HG03060 (cell line): ENCODE data around the gene HS2ST1.
A peak's percentile ranks its signal among the peaks of the same experiment; 100 is the strongest.
"Not testable (repeated sequence)": the region's sequence is repeated elsewhere in the genome, so short reads cannot be mapped to it uniquely, and the experiment has no call there.

Experiments used
- ATAC-seq: cut with Tn5 transposase; IDR thresholded peaks from one replicate; pipeline ENCODE4 v1.9.1; 2021; ENCODE audit warnings: low read depth, moderate number of reproducible peaks; ENCODE audit not compliant: unreplicated experiment

The HS2ST1 gene

GRCh38 chr1:86914601-86914997 is at the start of gene HS2ST1:
Gene HS2ST1, plus strand, starts transcription at chr1:86914635.
- ATAC-seq, result no peak

GRCh38 chr1:86865973-86866637 is 48.3 kb upstream of the HS2ST1 start:
- no peak for ATAC-seq

DNA sequence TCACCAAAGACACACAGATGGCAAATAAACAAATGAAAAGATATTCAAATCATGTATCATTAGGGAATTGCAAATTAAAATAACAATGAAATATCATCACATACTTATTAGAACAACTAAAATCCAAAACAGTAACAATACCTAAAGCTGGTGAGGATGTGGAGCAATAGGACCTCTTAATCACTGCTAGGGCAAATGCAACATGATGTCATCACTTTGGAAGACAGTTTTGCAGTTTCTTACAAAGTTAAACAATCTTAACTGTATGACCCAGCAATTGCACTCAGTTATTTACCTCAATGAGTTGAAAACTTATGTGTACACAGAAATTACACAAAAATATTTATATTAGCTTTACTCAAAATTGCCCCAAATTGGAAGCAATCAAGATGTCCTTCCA is 47.8 kb upstream of the HS2ST1 start:
- ATAC-seq, result no peak

DNA sequence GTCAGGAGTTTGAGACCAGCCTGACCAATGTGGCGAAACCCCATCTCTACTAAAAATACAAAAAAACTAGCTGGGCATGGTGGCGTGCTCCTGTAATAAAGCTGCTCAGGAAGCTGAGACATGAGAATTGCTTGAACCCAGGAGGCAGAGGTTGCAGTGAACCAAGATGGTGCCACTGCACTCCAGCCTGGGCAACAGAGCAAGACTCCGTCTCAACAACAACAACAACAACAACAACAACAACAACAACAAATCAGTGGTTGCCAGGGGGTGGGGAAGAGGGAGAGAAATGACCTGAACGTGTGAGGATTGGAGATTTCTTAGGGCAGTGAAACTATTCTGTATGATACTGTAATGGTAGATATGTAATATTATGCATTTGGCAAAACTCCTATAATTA is 47.2 kb upstream of the HS2ST1 start:
- ATAC-seq, result not testable (repeated sequence)

DNA sequence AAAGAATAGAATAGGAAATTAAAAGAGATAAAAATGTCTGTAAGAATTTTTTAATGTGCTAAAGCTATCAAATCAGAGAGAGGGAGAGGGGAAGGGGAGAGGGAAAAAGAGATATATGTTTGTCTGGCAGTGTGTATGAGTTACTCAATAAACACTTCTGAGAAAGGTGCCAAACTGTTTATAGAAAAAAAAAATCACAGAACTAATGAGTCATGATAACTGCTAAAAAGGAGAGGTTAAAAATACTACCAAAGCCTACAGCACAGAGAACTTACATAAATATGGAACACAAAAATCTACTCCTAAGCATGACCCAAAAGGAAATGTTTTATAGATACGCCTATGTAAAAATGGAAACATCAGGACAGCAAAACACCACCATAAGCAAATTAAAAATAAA is 46.0 kb upstream of the HS2ST1 start:
- no peak for ATAC-seq

- no peak for ATAC-seq
These were observed 43.4 kb upstream of the HS2ST1 start for GRCh38 chr1:86871001-86871400.

GRCh38 chr1:86872086-86872485 is 42.3 kb upstream of the HS2ST1 start:
- no peak for ATAC-seq

GRCh38 chr1:86875722-86876121 is 38.7 kb upstream of the HS2ST1 start:
- ATAC-seq, result no peak

GRCh38 chr1:86887479-86888162 is 26.8 kb upstream of the HS2ST1 start:
- no peak for ATAC-seq

- ATAC-seq, result no peak
These were observed 26.1 kb upstream of the HS2ST1 start for GRCh38 chr1:86888327-86888726.

DNA sequence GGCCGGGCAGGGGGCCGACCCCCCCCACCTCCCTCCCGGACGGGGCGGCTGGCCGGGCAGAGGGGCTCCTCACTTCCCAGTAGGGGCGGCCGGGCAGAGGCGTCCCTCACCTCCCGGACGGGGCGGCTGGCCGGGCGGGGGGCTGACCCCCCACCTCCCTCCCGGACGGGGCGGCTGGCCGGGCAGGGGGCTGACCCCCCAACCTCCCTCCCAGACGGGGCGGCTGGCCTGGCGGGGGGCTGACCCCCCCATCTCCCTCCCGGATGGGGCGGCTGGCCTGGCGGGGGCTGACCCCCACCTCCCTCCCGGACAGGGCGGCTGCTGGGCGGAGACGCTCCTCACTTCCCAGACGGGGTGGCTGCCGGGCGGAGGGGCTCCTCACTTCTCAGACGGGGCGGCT is 15.0 kb upstream of the HS2ST1 start:
- ATAC-seq, result not testable (repeated sequence)

DNA sequence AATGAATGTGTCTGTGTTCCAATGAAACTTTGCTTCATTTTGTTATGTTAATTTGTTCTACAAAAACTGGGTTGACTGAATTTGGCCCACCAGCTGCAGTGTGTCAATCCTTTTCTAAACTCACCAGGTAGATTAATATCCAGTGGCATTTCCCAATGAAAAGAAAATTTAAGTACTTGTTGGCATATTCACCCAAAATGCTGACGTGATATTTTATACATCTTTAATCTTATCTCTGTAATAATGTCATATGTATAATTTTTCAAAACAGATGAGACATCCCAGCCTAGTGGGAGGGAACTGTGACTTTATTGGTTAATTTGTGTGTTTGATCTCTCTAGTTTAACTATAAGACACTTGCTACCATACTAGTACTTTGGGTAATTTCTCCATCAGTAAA is 8.6 kb upstream of the HS2ST1 start:
- ATAC-seq, result no peak

DNA sequence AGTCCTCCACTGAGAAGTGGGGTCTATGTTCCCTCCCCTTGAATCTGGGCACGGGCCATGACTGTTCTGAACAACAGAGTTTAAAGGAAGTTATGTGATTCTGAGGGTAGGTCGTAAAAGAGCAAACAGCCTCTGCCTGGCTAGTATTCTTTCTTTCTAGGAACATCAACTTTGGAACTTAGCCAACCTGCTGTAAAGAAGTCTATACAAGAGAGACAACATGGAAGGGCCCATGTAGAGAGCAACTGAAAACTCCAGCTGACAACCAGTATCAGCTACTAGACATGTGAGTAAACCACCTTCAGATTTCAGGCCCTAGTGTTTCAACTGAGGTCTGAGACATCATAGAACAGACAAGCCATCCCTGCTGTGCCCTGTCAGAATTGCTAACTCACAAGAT is 8.0 kb upstream of the HS2ST1 start:
- ATAC-seq, result no peak

- no peak for ATAC-seq
These were observed 2.0 kb upstream of the HS2ST1 start for GRCh38 chr1:86912281-86912900.

- ATAC-seq, result no peak
These were observed 988 bp upstream of the HS2ST1 start for GRCh38 chr1:86913399-86913895.

GRCh38 chr1:86913896-86914600 is 387 bp upstream of the HS2ST1 start, which contains the start of gene SELENOF:
Gene SELENOF, minus strand, starts transcription at chr1:86914126. Its CDS starts 15 bp downstream, at chr1:86914111.
- ATAC-seq, result peak; percentile 71

DNA sequence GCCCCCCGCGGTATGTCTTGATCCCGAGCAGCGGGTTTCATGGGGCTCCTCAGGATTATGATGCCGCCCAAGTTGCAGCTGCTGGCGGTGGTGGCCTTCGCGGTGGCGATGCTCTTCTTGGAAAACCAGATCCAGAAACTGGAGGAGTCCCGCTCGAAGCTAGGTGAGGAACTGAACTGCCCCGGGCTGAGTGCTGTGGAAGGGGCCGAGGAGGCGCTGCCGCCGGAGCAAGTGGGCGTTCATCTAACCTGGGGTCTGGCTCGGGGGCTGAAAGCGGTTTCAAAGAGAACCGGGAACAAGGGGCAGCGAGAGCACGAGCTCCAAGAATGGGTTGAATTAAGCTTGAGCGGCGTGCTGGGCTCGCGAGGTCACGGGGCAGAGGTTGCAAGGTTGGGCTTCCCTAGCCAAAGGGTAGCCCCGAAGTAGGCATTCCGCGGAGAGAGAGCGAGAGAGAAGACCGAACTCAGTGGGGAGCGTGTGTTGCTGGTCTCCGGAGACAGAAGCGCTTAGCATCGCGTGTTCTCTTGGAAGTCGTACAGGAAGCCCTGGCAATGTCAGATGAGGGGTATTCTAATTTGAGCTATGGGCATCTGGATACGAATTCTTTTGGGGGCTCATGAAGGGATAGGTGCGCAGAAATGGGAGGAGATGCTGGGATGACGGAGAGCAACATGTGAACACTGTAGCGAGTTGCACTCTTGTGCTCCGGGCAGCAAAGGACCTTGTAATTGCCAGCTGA is 732 bp downstream of the HS2ST1 start:
- ATAC-seq, result no peak

- ATAC-seq, result no peak
These were observed 1.4 kb downstream of the HS2ST1 start for GRCh38 chr1:86915737-86916235.

GRCh38 chr1:86916752-86917151 is 2.3 kb downstream of the HS2ST1 start:
- ATAC-seq, result no peak

DNA sequence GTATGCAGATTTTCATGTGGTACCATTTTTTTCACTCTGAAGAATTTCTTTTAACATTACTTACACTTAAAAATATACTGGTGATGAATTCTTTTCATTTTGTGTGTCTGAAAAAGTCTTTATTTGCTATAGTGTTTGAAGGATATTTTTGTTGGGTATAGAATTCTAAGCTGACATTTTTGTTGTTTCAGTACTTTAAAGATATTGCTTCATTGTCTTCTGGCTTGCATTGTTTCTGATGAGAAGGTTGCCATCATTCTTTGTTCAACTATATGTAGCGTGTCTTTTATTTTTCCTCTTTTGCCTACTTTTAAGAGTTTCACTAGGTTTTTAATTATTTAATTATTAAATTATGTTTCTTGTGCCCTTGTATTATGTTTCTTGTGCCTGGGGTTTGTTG is 8.0 kb downstream of the HS2ST1 start:
- ATAC-seq, result no peak
